WERI-Rb-1 (cell line): ENCODE measurements around the gene LAIR1.

Experiments
- DNase-seq: peaks from one replicate; pipeline ENCODE4 v3.0.0-alpha.2; 2020
- H3K27ac ChIP-seq: fragments of 250-450 bp; sonication (Bioruptor Pico); 2 replicates; pipeline ENCODE4 v1.5.1; 2020; ENCODE audit warnings: mild to moderate bottlenecking, moderate library complexity
- H3K27me3 ChIP-seq: fragments of 250-450 bp; sonication (Bioruptor Pico); 2 replicates; pipeline ENCODE4 v1.5.1; 2021; ENCODE audit warnings: mild to moderate bottlenecking, low read depth, moderate library complexity; ENCODE audit not compliant: insufficient read depth, severe bottlenecking
- H3K36me3 ChIP-seq: fragments of 250-450 bp; sonication (Bioruptor Pico); 2 replicates; pipeline ENCODE4 v1.5.1; 2020; ENCODE audit warnings: mild to moderate bottlenecking, moderate library complexity
- H3K4me3 ChIP-seq: 2 replicates; pipeline ENCODE4 v1.5.1; 2011; ENCODE audit warnings: low read depth, mild to moderate bottlenecking, control low read depth, low read length
- H3K9me3 ChIP-seq: fragments of 250-450 bp; sonication (Bioruptor Pico); 2 replicates; pipeline ENCODE4 v1.5.1; 2021; ENCODE audit warnings: mild to moderate bottlenecking, moderate library complexity; ENCODE audit not compliant: severe bottlenecking
- TF ChIP-seq, protein P1 (sequence below): IDR thresholded peaks from 2 replicates; pipeline ENCODE4 v1.5.1; 2011; ENCODE audit warnings: low read depth, mild to moderate bottlenecking, control low read depth, inconsistent platforms, low read length

Gene LAIR1

GRCh38 chr19:54352546-54352945 lies 12.2 kb downstream of the LAIR1 start:
- TF ChIP-seq, protein P1, sequence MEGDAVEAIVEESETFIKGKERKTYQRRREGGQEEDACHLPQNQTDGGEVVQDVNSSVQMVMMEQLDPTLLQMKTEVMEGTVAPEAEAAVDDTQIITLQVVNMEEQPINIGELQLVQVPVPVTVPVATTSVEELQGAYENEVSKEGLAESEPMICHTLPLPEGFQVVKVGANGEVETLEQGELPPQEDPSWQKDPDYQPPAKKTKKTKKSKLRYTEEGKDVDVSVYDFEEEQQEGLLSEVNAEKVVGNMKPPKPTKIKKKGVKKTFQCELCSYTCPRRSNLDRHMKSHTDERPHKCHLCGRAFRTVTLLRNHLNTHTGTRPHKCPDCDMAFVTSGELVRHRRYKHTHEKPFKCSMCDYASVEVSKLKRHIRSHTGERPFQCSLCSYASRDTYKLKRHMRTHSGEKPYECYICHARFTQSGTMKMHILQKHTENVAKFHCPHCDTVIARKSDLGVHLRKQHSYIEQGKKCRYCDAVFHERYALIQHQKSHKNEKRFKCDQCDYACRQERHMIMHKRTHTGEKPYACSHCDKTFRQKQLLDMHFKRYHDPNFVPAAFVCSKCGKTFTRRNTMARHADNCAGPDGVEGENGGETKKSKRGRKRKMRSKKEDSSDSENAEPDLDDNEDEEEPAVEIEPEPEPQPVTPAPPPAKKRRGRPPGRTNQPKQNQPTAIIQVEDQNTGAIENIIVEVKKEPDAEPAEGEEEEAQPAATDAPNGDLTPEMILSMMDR: no peak
- H3K27me3 ChIP-seq: peaks cover 85% of the 10 kb centered on the region
- no peak overlapping the region for H3K4me3 ChIP-seq
- H3K9me3 ChIP-seq: no peaks in the 10 kb centered on the region
- no peak overlapping the region for H3K27ac ChIP-seq
- DNase-seq: no peak
- H3K36me3 ChIP-seq: no peaks in the 10 kb centered on the region

- H3K4me3 ChIP-seq: no peak overlapping the region
- no peak for DNase-seq
- no peaks in the 10 kb centered on the region for H3K9me3 ChIP-seq
- H3K36me3 ChIP-seq: no peaks in the 10 kb centered on the region
- TF ChIP-seq, protein P1: no peak
- H3K27ac ChIP-seq: no peak overlapping the region
- H3K27me3 ChIP-seq: peaks cover 85% of the 10 kb centered on the region
Measured at GRCh38 chr19:54352041-54352440, 12.7 kb downstream of the LAIR1 start.

DNA sequence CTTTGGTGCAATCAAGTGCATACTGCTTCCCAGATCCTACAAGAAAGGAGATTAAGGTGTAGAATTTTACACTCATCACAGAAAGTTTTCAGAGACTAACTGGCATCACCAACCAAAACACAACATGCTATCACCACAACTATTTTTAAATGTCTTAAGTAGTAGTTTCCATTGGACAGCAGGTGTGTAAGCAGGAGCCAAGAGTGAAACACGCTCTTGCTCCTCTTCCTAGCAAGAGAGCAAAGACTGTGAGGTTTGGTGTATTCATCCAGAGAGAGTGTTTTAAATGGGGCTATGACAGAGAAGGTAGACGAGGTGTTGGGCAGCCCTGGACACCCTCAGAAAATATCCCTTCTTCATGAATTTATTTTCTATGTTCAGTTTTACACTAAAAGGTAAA lies 13.3 kb downstream of the LAIR1 start:
- H3K9me3 ChIP-seq: no peaks in the 10 kb centered on the region
- no peak overlapping the region for H3K4me3 ChIP-seq
- peaks cover 85% of the 10 kb centered on the region for H3K27me3 ChIP-seq
- TF ChIP-seq, protein P1: no peak
- H3K27ac ChIP-seq: no peak overlapping the region
- DNase-seq: no peak
- H3K36me3 ChIP-seq: no peaks in the 10 kb centered on the region

DNA sequence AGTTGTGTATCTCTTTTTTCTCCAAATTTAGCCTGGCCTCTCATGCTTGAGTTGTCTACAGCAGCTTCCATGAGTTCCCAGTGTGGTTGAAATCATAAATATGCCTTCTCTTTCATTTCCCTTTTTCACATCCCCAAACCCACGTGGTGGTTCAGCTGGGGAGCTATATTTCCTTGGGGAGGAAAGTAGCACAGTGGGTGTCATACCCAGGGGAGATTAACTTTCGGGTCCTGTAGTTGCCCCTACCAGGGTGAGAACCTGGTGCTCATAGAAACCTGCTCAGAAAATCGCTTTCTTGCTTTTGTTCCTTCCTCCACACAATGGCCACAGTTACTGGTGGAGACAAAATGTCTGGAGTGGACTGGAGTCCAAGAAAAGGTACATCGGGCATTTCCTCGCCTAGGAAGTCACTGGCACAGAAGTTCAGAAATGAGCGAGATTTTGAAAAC lies 18.8 kb downstream of the LAIR1 start:
- TF ChIP-seq, protein P1: no peak
- Histone ChIP-seq H3K27me3 (peaks cover 71% of the 10 kb centered on the region), H3K27ac (no peak overlapping the region), H3K4me3 (no peak overlapping the region), H3K36me3 (no peaks in the 10 kb centered on the region), H3K9me3 (no peaks in the 10 kb centered on the region)
- DNase-seq: no peak

- H3K36me3 ChIP-seq: no peaks in the 10 kb centered on the region
- peaks cover 80% of the 10 kb centered on the region for H3K27me3 ChIP-seq
- H3K4me3 ChIP-seq: no peak overlapping the region
- TF ChIP-seq, protein P1: no peak
- no peak for DNase-seq
- no peak overlapping the region for H3K27ac ChIP-seq
- no peaks in the 10 kb centered on the region for H3K9me3 ChIP-seq
Measured at GRCh38 chr19:54343868-54344267, 20.9 kb downstream of the LAIR1 start.

DNA sequence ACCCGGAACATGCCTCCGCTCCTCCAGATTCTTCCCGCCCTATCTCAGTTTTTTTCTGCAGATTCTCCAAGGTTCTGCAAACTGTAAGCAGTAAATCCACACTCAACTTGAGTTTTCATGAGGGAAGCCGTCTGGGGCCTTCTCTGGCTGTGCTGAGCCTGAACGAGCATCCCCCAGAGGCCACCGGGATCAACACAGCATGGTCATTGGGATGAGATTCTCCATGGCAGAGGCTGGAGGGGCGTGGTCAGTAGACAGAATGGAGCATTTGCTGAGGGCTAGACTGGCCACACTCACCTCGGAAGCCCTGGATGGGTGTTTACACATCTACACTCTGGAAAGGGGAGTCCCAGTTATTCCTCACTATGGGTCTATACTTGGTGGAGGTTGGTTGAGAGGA lies 23.4 kb downstream of the LAIR1 start:
- DNase-seq: no peak
- Histone ChIP-seq H3K9me3 (no peaks in the 10 kb centered on the region), H3K36me3 (no peaks in the 10 kb centered on the region), H3K27me3 (peaks cover 78% of the 10 kb centered on the region), H3K4me3 (no peak overlapping the region), H3K27ac (no peak overlapping the region)
- TF ChIP-seq, protein P1: no peak
